NCI-H2081 (cell line): ENCODE results near the gene NRXN2.

Experiments used
- DNase-seq, 2 experiments: peaks; one replicate each; lab custom pipeline; 2025; lab: John Stamatoyannopoulos, UW

NRXN2 gene

DNA sequence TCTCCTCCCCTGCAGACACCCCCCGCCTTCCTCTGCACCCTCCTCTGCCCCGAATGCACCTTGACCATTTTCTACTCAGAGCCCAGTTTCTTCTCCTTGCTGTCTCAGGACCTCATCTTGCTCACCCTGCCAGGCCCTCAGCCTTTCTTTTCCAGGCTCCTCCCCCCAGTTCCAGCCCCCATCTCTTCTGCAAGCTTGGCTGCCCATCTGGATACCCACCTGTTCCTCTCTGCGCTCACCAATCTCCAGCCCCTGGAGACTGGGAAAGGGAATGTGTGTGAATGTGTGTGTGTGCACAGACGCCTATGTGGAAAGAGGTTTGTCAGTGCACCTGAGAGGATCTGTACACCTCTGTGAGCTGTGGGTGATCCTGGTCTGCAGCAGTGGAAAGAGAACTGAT is 95.6 kb downstream of the NRXN2 start:
- DNase-seq, result no peak

DNA sequence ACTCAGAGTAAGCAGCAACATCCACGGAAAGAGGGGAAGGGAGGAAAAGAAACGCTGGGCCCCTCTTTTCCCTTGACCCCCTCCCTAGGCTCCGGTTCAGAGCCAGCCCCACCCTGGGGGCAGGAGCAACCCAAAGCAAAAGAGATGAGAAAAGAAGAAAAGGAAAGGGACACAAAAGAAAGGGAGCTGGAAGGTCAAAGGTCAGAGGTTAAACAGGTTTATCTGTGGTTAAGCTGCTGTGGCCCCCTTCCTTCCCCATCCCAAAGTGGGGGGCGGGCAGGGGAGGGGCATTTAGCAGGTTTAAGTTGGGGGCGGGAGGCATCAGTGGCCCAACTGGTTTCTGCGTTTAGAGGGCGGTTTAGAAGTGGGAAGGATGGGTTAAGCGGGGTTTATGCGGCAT is 96.4 kb downstream of the NRXN2 start:
- DNase-seq, result no peak

DNA sequence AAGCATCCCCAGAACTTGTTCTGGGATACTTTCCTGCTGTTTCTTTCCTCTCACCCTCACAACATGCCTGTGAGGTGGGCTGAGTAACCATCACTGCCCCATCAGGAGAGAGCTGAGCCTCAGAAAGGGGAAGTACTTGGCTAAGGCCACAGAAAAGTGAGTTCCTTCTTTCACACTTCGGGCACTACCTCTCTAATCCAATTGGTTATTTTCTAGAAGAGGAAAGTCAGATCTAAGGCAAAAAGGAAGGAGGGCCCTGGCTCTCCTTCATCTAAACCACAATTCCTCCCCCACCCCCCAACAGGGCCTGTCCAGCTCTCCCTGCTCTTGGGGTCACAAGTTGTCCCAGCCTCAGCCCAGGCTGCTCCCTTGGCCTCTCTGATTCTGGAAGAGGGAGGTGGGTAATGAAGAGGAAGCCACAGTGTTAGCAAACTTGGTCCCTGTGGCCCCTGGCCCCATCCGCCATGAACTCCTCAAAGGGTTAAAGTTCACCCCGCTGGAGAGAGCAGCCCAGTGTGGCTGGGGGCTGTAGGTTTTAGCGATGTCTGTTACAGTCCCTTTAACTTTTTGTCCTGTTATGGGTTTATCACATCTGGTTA is 98.0 kb downstream of the NRXN2 start:
- DNase-seq, result no peak

DNA sequence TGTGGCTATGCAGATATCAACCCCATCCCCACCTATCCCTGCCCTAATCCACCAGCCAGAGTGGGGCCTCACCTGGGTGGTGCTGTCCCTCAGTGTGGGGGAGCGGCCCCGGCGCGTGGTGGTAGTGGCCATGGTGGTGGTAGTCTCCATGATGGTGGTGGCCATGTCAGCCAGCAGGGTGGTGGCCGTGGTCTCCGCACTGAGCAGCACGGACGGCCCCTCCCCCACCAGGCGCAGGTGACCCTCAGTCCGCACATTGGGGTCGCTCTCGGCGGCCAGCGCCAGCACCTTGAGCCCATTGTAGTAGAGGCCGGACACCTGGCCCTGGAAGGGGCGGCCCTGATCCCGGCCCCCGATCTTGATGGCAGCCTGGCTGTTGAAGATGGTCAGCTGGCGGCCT is 100.3 kb downstream of the NRXN2 start:
- DNase-seq, result no peak

DNA sequence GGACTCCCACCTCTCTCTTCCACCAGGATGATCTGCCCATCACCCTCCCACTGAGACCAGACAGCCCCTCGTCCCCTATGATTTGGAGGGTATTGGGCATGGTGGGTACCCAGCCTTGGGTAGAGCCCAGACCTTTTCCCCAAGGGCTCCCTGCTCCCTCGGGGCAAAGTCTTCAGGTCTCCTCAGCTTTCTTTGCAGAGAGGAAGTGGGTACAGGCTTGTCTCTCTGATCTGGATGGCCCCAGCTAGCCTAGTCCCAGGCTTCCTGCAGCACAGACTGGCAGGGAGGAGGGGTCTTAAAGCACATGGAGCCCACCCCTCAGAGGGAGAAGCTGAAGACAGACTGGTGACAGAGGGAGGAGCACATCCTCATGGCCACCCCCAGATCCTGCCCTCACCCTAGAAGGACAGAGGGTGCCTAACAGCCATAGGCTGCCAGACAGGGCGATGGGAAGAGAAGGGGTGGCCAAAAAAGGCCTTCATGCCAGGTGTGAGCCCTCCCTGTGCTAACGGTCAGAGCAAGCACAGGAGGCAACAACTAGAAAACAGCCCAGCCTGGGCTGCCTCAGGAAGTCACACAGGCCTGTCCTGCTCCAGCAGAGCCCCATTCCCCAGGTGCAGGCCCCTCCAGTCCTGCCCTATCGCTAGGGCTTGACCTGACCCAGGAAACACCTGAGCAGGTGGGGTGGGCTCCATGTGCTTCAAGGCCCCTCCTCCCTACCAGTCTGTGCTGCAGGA is 101.5 kb downstream of the NRXN2 start:
- no peak for DNase-seq

DNA sequence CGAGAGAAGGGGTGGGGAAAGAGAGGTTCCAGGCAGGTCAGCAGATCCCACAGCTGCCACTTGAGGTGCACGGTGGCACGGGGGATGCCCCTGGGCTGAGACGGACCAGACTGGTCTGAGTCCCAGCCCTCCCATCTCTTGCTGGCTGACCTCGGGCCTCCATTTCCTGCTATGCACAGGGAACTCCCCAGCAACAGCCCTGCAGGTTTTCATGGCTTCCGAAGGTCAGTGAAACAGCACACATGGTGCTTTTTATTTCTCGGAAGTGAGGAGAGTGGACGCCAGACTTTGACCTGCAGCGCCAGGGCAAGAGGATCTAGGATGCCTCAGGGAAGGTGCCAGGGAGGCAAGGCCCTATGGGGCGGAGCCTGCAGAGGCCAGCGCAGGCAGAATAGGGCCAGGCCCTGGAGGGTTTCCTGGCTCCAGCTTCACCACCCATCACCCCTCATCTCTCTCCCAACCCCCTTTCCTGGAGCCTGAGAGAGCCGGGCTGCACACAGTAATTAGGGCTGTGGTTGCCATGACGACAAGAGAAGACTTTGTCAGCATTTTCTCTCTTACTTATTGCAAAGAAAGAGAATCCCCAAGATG is 102.5 kb downstream of the NRXN2 start:
- no peak for DNase-seq

DNA sequence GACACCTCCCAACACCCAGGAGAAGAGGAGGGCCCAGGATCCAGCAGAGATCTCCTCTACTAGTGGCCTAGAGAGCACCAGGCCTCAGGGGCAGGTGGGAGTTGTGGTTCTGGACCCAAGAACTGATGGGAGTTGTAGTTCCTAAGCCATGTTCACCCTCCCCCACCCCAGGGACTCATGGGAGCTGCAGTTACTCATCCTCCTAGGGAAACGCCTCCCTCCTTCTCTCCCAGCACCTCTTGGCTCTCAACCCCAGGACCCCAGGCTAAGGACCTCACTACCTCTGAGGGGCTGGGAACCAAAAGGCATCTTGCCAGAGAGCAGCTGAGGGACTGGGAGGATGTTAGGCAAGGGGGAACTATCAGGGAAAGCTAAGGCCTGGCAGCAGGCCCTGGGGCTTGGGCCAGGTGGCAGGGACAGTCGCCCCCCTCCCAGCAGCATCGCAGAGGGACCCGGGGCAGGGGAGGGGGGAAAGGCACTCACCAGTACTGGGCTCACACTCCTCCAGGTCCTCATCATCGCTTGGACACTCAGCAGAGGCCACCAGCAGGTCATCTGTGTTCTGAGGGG is 103.1 kb downstream of the NRXN2 start:
- DNase-seq, result no peak

DNA sequence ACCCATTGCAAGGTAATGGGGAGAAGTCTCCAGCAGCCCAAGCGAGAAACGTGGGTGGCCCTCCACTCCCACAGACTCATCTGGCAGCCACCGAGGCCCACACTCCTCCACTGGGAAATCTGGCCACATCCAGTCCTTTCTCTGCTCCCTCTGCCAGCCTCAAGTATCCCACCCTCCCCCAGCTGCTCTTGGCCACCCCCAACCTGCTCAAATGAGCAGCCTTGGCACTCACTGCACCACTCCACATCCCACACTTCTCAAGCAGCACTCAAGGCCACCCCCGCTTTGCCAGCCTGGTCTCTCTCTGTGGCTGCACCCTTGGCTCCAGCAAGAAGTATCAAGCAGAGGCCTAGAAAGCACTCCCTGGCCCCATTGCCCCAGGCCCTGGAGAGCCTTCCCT is 103.8 kb downstream of the NRXN2 start:
- DNase-seq, result no peak

DNA sequence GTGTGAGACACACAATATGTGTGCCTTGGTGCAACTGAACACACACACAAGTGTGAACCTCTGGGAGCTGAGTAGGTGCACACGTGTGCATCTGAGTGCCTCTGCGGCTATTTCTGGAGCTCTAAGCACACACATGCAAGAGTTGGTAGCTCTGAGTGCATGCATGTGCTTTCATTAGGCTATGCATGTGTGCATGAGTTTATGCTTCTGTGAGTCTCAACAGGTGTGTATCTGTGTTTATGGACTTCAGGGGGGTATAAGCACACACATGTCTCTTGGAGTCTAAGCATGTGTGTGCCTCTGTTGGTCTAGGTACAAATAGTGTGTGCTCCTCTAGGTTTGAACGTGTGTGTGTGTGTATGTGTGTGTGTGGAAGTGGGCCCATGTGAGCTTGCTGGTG is 106.2 kb downstream of the NRXN2 start:
- no peak for DNase-seq

DNA sequence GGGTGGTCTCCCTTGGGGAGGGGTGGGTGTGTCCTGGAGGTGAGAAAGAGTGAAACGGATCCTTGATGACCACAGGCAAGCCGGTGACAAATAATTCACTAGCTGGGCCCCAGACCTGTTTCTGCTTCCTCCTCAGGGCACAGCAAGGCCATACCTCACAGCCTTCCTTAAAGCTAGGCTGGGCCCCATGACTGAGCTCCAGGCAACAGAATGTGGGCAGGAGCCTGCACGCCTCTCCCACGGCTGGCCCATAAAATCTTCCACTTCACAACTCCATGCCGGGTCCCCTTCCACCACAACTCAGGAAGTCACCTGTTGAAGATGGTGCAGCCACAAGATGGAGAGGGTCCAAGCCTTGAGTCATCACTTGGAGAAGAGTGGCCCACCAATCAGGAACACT is 108.1 kb downstream of the NRXN2 start:
- DNase-seq, result no peak

DNA sequence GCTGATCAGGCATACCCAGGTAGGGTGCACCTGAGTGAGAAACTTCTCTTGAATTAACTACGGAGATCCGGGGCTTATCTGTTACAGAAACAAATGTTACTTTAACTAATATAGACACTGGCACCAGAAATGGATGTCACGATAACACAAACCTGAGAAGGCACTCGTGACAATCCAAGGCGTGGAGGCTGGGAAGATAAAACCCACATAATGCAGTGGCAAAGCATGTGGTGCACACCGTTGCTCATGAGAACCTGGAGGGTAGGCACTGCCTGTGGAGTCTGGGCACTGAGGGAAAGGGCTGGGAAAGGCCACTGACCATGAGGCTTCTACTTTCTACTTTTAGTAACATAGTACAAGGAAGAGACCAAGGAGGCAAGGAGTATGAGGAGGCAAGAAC is 109.3 kb downstream of the NRXN2 start:
- no peak for DNase-seq

DNA sequence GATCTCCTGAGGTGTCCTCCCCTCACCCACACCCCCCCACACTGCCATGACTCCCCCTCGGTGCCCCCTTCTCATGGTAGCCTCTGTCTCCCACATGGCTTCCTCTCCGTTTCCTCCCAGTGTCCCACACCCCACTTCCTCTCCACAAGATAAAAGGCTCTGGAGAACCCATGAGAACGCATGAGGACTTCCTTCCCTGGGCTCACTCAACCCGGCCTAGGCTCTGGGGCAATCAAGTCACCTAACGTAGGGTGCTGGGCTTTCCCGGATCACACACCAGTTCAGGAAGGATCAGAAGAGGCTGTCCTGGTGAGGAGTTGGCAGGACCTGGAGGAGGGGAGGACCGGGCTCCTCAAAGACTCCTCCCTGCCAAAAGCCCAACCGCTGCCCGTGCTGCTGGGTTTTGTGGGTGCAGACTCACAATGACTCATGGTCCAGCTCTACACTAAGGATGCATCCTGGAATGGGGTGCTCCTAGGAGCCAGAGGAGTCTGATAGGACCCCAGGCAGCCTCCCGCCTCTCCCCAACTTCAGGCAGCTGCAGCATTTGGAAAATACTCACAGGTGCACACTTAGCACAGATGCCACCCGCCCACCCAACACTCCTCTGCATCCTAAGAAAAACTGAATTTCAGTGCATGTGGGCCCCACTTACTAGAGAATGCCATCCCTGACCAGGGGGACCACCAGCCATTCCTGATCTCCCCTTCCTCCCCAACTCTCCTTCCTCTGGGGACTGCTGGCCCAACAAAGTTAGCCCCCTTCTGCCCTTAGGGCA is 110.9 kb downstream of the NRXN2 start:
- no peak for DNase-seq

DNA sequence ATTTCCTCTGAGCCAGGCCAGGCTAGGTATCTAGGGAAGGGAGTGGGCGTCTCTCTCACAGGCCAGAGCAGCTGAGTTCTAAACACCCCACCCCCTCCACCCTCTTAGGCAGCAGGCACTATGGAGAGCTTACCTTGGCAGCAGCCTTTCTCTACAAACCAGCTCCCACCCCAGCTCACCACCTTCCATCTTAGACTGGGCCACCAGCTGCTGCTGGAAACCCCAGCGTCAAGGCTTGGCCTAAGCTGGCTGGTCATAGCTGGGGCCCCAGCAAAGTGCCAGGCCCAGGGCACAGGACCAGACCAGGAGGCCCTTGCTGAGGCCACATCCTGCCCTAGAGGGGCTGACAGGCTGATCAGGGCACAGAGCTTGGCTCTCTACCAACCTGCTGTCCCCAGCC is 111.8 kb downstream of the NRXN2 start:
- no peak for DNase-seq

DNA sequence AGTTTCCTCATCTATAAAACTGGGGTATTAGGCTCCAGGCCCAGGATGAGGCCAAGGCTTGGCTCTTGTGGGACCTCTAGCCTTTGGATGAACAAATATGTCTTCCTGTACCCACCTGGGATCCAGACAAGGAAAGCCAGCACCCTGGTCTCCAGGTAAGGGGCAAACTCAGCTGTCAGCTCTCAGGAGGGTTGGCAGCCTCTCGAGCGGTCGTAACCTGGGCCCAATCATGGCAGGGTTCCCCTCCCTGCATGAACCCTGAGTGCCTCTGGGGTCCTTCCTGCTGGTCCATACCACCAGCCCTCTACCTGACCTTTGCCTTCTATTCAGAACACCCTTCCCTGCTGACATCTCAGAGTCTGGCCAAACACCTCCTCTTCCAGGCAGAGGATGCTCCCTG is 112.4 kb downstream of the NRXN2 start:
- DNase-seq, result no peak

DNA sequence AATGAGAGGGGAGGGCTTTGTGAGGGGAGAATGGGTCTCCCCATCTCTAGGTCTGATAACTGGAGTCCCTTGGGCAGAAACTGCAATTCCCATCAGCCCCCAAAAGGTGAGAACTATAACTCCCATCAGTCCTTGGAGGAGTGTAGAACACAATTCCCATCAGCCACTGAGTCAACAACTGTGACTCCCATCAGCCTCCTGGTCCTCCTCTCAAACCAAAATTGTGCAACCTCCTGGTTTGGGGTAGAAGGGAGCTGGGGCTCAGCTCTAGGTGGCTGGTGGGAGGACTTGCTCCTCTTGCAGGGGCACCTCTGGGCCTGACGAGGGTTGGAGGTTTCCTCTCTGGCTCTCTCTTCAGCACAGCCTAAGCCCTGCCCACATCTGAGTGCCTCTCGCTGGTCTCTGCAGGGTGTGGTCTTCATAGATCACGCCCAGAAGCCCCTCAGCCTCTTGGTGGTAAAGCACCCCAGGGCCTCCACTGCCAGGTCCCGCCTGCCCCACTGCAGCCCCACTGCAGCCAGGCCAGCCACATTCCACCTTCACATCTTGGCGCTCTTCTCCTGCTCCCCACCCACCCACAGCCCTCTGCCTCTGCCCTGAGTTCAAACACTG is 113.5 kb downstream of the NRXN2 start:
- DNase-seq, result no peak

DNA sequence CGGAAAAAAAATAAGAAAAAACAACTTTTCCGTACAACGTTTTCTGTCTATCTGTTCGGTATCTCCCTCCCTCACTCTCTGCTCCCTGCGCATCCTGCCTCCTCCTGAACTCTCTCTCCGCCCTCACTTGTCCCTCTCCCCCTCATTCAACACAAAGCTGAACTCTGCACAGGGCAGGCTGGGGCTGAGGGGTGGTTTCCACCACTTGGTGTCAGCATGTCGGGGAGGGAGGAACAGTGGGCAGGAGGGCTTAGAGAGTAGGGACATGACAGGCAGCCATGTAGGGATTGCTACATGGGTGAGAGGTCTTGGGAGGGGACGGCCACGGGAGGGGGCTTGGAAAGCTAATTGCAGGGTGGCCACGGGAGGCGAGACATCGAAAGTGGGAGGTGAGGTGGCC is 114.4 kb downstream of the NRXN2 start:
- DNase-seq, result no peak

DNA sequence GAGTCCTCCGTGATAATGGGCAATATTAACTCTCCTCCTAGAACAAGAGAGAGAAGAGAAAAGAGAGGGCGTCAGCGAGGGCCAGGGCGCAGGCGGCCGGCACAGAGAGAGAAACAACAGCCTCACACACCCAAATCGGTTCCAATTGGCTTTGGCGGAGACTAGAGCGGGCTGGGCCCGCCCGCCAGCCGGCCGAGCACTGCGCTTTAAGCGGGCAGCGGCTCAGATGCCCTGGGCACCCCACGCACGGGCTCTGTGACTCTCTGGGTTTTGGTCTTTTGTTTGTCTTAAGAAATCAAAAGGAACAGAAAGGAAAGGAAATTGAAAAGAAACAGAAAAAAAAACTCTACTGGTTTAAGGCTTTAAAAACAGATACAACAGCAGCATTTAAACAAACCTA is 115.0 kb downstream of the NRXN2 start:
- DNase-seq, result no peak

DNA sequence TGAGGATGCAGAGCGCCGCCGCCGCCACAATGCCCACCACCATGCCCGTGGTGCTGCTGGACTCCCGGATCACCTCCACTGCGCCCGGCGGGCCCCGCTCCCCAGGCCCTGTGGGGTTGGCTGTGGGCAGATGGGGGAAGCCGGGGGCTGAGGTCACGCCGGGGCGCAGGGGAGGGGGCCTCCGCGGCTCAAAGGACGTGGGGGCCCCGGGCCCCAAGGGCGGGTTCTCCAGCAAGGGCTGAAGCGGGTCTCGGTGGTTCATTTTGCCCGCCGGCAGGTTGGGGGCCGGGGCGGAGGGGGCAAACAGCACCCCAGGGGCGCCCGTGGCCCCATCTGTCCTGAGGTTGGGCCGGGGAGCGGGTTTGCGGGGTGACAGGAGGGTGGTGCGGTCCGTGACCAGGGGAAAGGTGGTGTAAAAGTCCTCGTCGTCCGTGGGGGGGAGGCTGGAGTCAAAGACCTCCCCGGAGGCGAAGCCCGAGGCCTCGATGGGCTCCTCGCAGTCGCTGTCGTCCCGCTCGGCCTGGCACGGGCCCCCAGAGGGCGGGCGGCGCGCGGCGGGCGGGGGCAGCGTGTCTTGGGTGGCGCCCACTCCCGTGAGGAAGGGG is 115.5 kb downstream of the NRXN2 start:
- no peak for DNase-seq

DNA sequence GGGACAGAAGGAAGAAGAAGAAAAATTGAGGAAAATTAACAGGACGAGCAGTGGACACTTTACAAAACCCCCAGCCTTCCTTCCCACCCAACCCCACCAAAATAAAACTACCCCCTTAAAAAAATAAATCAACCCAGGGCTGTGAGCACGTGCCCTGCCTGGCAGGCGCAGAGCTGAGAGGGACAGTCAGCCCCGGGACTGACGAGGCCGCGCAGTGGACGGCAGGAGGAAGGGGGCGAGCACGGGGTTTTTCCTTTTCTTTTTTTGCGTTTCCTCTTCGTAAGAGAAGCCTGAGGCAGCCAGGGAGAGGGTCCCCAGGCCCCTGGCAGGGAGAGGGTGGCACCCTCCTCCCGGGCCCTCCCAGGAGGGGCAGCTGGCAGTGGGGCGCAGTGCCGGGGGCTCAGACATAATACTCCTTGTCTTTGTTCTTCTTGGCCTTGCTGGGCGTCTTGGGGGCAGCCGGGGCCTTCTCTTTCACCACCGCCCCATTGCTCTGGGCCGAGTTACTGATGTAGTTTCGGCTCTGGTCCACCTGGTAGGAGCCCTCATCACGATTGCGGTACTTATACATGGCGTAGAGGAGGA is 116.1 kb downstream of the NRXN2 start:
- no peak for DNase-seq

DNA sequence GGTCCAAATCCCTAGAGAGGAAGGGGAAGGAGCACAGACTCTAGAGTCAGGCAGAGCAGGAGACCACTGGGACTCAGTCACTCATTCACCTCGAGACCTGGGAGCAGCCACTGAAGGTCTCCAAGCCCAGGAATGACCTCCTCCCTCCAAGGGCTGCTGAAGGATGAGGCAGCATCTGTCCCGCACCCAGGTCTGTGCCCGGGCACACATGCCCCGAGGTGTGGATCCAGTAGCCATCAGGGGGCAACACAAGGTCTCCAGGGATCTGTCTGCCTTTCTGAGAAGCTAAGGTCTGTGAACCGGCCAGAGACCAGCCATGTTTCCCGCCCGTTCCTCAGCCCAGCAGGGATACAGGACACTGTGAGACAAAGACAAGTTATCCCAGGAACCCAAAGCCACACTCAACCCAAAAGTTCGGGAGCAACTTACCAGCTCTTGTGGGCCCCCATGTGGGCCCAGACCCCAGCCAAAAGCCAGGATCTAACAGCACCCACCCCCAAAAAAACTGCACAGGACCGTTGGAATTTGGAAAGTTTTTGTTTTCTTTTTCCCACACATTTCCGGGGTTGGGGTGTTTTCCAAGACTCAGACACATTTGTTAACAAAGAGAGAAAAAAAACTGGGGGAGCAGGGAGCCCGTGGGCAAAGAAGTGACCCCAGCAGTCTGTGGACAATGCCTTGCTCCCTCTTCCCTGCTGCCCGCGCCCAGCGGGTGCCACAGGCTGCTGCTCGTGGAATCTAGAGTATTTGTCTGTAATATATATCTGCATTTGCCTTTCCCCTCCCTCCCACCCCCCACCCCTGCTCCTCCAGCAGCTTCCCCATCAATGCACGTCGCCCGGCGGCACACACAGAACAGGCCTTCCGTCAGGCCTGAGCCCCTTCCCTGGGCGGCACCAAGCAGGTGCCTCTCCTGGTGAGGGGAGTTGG is 117.1 kb downstream of the NRXN2 start:
- DNase-seq, result no peak
